Globus pallidus (tissue), 1 donor: Measurements from ENCODE around the gene KLHL5.
A peak's percentile ranks its signal among the peaks of the same experiment; 100 is the strongest.
"Not testable (repeated sequence)": the region's sequence is repeated elsewhere in the genome, so short reads cannot be mapped to it uniquely, and the experiment has no call there.

Source experiments
- DNase-seq: peaks from one replicate; pipeline ENCODE4 v3.0.0-alpha.2; 2015; ENCODE audit warnings: low spot score

The KLHL5 gene

GRCh38 chr4:39102297-39102696 lies 40.3 kb downstream of the KLHL5 start:
- no peak for DNase-seq

- DNase-seq, result no peak
These were observed 41.3 kb downstream of the KLHL5 start for GRCh38 chr4:39103291-39103690.

GRCh38 chr4:39104255-39104654 lies 42.2 kb downstream of the KLHL5 start:
- no peak for DNase-seq

- DNase-seq, result no peak
These were observed 44.0 kb downstream of the KLHL5 start for GRCh38 chr4:39106011-39106410.

- DNase-seq, result no peak
These were observed 52.4 kb downstream of the KLHL5 start for GRCh38 chr4:39114436-39114835.

GRCh38 chr4:39118034-39118658 lies 56.1 kb downstream of the KLHL5 start:
- DNase-seq, result no peak

GRCh38 chr4:39120418-39120817 lies 58.4 kb downstream of the KLHL5 start:
- DNase-seq, result no peak

- no peak for DNase-seq
These were observed 63.0 kb downstream of the KLHL5 start for GRCh38 chr4:39124885-39125599.

GRCh38 chr4:39125600-39125985 lies 63.6 kb downstream of the KLHL5 start:
- DNase-seq, result no peak

- DNase-seq, result no peak
These were observed 64.4 kb downstream of the KLHL5 start for GRCh38 chr4:39126256-39127095.

GRCh38 chr4:39133623-39134022 lies 71.6 kb downstream of the KLHL5 start:
- DNase-seq, result no peak

GRCh38 chr4:39134683-39135306 lies 72.8 kb downstream of the KLHL5 start:
- DNase-seq, result peak; percentile 0

GRCh38 chr4:39138227-39138626 lies 76.2 kb downstream of the KLHL5 start:
- DNase-seq, result not testable (repeated sequence)

- DNase-seq, result no peak
These were observed 84.2 kb downstream of the KLHL5 start for GRCh38 chr4:39146211-39146610.

- DNase-seq, result no peak
These were observed 92.0 kb downstream of the KLHL5 start for GRCh38 chr4:39154009-39154408.

GRCh38 chr4:39157520-39157919 lies 95.5 kb downstream of the KLHL5 start:
- no peak for DNase-seq

GRCh38 chr4:39166177-39166576 lies 104.1 kb downstream of the KLHL5 start:
- DNase-seq, result no peak

GRCh38 chr4:39166669-39167068 lies 104.6 kb downstream of the KLHL5 start:
- no peak for DNase-seq

- no peak for DNase-seq
These were observed 107.4 kb downstream of the KLHL5 start for GRCh38 chr4:39169426-39169825.

- DNase-seq, result no peak
These were observed 108.3 kb downstream of the KLHL5 start for GRCh38 chr4:39170301-39170700.
